HG03442 (cell line): Measurements from ENCODE around the gene ZDHHC9.

Experiments
- ATAC-seq: cut with Tn5 transposase; IDR thresholded peaks from one replicate; pipeline ENCODE4 v1.9.1; 2021; ENCODE audit warnings: mild to moderate bottlenecking, moderate library complexity; ENCODE audit not compliant: unreplicated experiment

ZDHHC9 gene

DNA sequence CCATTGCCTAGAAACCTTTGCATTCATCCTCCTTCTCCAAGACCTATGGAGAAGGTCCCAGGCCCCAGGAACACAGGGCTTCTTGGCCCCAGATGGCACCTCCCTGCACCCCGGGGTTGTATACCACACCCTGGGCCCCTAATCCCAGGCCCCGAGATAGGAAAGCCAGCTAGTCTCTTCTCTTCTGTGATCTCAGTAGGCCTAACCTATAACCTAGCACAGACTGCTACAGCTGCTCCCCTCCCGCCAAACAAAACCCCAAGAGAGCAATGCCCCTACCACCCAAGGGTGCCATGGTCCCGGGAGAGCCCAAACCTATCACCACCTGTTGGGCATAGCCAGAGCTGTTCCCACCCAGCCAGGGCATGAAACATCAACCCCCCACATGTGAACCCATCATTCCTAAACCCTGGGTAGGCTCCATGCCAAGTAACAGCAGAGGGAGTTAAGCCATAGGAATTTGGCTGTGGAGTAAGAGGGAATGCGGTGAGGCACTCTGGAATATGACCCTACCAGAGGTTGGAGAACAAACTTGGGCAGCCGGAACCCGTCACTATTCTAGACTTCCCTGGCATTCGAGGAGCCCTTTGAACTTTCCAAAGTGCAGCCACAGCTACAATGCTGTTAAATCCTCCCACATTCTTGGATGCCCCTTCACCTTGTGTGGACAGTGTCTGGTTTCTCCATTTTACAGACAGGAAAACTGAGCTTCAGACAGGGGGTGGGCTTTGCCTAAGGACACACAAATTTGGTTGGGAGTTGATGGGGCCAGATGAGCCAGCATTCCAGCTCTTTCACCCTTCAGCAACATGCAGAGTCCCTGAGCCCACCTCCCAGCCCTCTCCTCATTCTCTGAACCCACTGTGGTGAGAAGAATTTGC, 74.9 kb downstream of the ZDHHC9 start:
- ATAC-seq = no peak

DNA sequence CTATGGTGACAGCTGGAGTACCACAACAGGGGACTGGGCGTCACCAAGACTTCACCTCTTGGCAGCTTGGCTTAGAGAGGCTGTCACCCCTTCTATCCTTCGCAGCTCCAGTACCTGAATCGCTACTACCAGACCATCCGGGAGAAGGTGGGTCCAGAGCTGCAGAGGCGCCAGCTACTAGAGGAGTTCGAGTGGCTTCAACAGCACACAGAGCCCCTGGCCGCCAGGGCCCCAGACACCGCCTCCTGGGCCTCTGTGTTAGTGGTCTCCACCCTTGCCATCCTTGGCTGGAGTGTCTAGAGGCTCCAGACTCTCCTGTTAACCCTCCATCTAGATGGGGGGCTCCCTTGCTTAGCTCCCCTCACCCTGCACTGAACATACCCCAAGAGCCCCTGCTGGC, 75.5 kb downstream of the ZDHHC9 start:
- no peak for ATAC-seq

DNA sequence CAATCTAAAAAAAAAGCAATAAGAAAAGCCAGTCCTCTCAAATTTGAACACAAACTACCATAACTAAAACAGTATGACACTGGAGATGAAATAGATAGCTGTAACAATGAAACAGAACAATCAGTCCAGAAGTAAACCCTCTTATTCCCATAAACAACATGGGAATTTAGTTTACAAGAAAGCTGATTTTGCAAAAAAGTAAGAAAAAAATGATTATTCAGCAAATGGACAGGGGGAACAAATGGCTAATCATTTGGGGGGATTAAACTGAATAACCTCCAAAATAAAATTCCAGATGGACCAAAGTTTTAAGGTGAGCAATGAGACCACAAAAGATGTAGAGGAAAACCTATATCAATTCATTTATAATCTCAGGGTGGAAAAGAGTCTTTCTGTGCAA, 80.0 kb downstream of the ZDHHC9 start:
- no peak for ATAC-seq

DNA sequence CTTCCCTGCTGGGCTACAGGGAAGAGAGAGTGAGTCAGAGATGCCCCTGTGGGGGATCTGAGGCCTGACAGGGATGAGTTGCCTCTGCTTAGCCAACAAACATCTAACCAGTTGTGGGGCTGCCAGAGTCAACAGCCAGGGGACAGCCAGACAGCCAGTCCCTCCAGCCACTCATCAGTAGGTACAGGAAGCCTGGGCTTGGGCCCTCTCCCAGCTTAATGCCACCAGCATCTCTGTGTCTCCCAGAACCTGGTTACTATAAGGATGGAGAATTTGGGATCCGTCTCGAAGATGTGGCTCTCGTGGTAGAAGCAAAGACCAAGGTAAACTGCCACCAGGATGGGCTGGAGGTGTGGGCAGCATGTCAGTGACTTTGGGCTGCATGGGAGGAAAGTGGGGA, 81.2 kb downstream of the ZDHHC9 start:
- ATAC-seq = no peak

DNA sequence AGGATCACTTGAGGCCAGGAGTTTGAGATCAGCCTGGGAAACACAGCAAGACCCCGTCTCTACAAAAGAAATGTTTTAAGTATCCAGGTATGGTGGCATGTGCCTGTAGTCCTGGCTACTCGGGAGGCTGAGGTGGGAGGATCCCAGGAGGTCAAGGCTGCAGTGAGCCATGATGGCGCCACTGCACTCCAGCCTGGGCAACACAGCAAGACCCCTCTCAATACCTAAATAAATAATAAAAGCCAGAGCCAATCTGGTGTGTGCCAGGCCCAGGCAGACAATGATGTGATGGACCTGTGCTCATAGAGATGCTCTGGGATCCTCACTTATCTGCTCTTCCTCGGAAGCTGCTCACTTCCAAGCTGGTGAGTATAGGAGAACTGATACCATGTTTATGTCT, 82.1 kb downstream of the ZDHHC9 start:
- ATAC-seq = no peak

DNA sequence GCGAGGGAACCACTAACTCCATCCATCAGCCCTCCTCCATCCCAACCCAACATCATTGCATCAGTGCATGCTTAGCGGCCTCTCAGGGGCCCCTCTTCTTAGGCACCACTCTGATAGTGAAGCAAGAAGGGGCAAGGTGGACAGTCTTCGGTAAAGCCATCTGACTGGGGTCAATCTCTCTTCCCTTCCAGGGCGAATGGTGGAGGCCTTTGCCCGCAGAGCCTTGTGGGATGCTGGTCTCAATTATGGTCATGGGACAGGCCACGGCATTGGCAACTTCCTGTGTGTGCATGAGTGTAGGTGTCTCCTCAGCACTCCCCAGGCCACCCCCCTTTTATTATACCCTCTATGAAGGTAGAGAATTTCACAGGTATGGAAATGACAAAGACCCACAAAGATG, 82.7 kb downstream of the ZDHHC9 start:
- no peak for ATAC-seq

DNA sequence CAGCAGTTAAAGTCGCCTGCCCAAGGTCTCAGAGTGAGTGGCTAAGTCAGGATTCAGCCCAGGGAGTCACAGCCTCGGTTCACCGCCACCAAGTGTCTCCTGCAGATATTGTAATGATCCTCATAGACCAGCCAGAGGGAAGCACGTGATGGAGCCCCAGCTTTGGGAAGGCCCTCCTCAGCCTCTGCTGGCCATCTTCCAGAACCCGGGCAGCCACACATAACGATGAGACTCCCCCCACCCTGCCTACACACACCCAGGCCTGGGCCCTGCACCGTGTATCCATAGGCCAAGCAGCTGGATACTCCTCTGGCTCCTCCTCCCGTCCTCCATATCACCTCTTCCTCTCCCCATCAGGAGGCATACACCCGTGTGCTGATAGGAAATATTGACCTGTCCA, 83.5 kb downstream of the ZDHHC9 start:
- no peak for ATAC-seq

DNA sequence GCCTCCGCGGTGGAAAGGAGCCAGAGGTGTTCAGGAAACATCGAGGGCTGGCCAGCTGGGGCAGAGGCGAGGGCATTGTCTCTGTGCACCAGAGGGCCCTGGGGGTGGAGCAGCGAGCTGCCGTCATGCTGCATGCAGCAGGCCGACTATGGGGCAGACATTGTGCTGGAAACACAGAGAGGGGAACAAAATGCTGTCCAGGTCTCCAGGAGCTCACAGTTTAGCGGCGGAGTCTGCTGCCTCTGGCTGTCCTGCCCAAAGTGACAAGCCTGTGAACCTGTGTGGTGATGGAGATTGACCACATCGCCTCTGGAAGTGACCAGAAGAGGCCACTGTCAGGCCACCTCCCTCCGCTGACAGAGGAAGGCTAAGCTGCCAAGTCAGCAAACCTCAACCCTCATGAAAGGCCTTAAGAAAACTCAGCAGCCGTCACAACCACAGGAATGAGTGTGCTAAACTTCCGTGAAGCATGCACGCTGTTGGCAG, 84.1 kb downstream of the ZDHHC9 start:
- peak; percentile 35 for ATAC-seq

DNA sequence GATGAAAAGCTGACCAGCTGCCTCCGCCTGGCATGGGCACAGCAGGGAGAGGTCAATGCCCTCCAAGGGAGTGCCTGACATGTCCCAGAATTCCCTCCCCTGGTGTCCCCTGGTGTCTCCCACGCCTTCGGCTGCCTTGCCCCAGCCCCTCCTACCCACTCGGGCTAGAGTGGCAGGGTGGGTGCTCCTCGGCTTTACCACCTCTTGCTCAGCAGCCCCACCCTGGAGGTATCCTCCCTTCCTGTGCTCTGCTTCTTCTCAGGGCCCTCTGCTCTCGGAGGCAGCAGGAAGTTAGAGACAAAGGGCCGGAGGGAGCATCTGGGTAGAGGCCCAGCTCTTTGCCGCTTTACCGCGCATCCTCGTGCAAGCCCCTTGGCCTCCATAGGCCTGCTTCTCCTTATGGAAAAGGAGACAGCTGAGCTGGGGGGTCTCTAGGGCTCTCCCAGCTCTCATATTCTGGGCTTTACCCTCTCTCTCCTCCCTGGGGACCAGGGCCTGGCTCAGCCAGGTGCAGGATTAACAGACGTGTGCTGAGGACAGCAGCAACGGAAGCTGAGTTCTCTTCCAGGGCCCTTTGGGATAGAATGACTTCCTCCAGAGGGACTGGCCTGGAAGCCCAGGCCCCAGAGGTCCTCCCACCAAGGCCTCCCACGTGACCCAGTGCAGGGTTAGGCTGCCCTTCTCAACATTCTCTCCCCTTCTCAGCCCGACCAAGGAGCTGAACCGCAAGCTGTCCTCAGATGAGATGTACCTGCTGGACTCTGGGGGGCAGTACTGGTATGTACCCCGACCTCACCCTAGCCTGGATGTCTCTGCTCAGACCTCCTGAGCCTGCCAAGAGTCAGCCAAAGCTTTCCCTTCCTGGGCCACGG, 87.7 kb downstream of the ZDHHC9 start:
- no peak for ATAC-seq

DNA sequence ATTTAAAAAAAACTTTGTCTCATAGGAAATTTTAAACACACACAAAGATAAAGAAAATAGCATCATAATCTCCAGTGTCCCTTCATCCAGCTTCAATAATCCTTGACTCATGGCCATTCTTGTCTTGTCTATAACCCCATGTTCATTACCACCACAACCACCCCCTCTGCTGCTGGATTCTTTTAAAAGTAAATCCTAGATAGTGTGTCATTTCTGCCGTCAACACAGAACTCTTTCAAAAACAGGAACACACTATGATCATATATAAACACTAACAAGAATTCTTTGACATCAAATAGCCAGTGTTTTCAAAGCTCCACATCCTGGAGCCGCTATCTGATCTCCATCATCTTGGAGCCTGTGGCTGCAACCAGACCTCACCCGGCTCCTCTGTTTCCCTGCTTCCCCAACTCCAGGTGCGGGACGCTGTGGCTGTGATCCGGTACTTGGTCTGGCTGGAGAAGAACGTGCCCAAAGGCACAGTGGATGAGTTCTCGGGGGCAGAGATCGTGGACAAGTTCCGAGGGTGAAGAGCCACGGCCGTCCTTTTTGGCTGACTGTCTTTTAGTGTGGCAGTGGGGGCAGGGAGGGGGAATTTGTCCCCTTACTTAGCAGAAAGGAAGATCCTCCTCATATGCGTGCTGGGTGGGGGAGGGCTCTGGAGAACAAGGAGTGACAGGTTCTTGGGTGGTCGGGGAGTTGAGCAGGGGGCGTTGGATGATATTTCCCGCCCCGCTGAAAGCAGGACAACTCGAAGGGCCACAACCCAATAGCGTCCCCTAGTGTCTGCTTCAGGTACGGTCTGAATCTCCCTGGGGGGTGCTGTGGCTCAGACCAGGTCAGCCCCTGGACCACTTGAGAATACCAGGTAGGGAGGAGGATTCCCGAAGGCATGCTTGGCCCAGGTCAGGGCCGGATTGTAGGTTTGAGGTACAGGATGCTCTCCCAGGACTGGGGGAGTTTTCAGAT, 89.3 kb downstream of the ZDHHC9 start:
- no peak for ATAC-seq
